Gastroesophageal sphincter (tissue), 3 donors: Measurements from ENCODE around the gene CPT2.

Experiments used
- CTCF ChIP-seq, 4 experiments: fragments of 200-600 bp in 2 of 4; fragments of 450-650 bp in 2 of 4; sonication (generic) in 1 of 4; IDR thresholded peaks; one replicate each; pipeline ENCODE4 v1.5.1; 2017 to 2019; ENCODE audit warnings: antibody characterized with exemption in 4 of 4, mild to moderate bottlenecking in 2 of 4, moderate library complexity in 2 of 4
- POLR2A ChIP-seq, 2 donors: fragments of 450-650 bp; IDR thresholded peaks; one replicate each; pipeline ENCODE4 v1.6.1; 2017; ENCODE audit warnings: antibody characterized with exemption in 2 of 2, mild to moderate bottlenecking in 2 of 2, moderate library complexity in 1 of 2

GRCh38 chr1:53180951-53181350 lies 15.7 kb upstream of the CPT2 start:
- TF ChIP-seq POLR2A (IDR thresholded peaks at IDR 0.05), result no peak
- TF ChIP-seq CTCF (IDR thresholded peaks at IDR 0.05), result no peak
